Measurements from ENCODE around the gene ACAD8.

Gene ACAD8

DNA sequence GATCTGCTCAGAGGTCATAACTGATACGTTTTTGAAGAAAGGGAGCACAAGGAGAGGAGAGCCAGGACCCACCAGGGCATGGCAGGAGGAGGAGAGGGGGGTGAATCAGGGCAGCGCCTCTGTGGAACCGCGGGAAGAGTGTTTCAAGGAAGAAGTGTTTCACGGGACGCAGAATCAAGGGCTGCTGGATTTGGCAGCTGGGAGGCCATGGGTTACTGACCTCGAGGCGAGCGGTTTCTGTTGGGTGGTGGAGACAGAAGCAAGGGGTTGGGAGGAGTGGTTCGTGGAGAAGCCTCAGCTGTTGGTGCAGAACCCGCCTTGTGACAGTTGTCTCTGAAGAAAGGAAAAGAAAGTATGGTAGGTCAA is 15.8 kb upstream of the ACAD8 start:
- TF ChIP-seq, protein P1, sequence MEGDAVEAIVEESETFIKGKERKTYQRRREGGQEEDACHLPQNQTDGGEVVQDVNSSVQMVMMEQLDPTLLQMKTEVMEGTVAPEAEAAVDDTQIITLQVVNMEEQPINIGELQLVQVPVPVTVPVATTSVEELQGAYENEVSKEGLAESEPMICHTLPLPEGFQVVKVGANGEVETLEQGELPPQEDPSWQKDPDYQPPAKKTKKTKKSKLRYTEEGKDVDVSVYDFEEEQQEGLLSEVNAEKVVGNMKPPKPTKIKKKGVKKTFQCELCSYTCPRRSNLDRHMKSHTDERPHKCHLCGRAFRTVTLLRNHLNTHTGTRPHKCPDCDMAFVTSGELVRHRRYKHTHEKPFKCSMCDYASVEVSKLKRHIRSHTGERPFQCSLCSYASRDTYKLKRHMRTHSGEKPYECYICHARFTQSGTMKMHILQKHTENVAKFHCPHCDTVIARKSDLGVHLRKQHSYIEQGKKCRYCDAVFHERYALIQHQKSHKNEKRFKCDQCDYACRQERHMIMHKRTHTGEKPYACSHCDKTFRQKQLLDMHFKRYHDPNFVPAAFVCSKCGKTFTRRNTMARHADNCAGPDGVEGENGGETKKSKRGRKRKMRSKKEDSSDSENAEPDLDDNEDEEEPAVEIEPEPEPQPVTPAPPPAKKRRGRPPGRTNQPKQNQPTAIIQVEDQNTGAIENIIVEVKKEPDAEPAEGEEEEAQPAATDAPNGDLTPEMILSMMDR (IDR thresholded peaks at IDR 0.05; ENCODE audit: extremely low read depth, insufficient read depth, missing control alignments): no peak
- in situ Hi-C loops (cut with MboI; ENCODE audit: low pct_unique_long_range_greater_than_20kb, low sequenced_read_pairs, unreplicated experiment): no loop called here
- DNase-seq (ENCODE audit: low spot score): no peak

DNA sequence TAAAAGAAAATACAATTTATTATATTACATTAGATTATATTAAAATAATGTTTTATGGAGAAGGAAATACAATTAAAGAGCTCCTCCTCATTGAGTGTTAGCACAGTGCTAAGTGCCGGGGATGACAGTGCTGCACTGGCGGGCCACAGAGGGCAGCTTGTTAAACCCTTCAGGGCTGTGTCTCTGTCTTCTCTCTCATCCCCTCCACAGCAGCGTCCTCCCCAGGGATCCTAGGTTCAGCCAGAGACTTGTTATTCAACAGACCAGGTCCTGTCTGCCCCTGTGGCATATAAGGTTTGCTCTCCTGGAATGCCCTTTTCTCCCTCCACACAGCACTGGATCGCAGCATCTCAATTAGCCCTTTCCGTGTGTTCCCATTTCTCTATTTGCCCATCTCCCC is 14.4 kb upstream of the ACAD8 start:
- DNase-seq (ENCODE audit: low spot score): no peak
- in situ Hi-C loops (cut with MboI; ENCODE audit: low pct_unique_long_range_greater_than_20kb, low sequenced_read_pairs, unreplicated experiment): no loop called here
- TF ChIP-seq, protein P1 (IDR thresholded peaks at IDR 0.05; ENCODE audit: extremely low read depth, insufficient read depth, missing control alignments): no peak

DNA sequence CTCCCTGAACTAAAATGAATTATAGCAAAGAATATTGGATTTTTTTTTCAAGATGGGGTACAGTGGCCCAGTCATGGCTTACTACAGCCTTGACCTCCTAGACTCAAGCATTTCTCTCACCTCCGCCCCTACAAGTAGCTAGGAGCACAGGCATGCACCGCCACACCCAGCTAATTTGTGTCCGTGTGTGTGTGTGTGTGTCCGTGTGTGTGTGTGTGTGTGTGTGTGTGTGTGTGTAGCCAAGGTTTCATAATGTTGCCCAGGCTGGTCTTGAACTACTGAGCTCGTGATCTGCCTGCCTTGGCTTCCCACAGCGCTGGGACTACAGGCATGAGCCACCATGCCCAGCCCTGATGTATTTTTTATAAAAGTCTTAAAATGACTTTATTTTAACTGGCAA is 12.8 kb upstream of the ACAD8 start:
- TF ChIP-seq, protein P1 (IDR thresholded peaks at IDR 0.05; ENCODE audit: extremely low read depth, insufficient read depth, missing control alignments): no peak
- in situ Hi-C loops (cut with MboI; ENCODE audit: low pct_unique_long_range_greater_than_20kb, low sequenced_read_pairs, unreplicated experiment): no loop called here
- DNase-seq (ENCODE audit: low spot score): no peak

- in situ Hi-C loops (cut with MboI; ENCODE audit: low pct_unique_long_range_greater_than_20kb, low sequenced_read_pairs, unreplicated experiment): no loop called here
- TF ChIP-seq, protein P1 (IDR thresholded peaks at IDR 0.05; ENCODE audit: extremely low read depth, insufficient read depth, missing control alignments): no peak
- DNase-seq (ENCODE audit: low spot score): no peak
These were observed 11.0 kb upstream of the ACAD8 start for GRCh38 chr11:134242376-134242775.

DNA sequence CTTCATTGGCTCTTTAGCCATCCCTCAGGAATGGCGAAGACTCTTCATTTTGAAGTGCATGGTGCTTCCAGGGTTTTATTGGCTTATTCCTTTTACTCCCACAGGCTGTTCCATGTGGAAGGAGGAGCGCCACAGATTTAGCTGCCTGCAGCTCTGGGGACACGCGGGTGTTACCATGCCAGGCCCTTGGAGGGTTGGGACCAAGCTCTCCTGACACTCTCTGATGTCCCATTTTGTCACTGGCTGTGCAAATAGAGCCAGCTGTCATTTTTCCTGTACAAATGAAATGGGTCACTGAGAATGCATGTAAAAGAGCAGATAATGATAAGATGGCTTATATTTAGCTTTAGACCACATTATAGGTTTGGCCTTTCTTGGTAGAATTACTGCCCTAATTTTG is 9.5 kb upstream of the ACAD8 start:
- DNase-seq (ENCODE audit: low spot score): no peak

GRCh38 chr11:134244593-134244992 is 8.8 kb upstream of the ACAD8 start:
- in situ Hi-C loops (cut with MboI; ENCODE audit: low pct_unique_long_range_greater_than_20kb, low sequenced_read_pairs, unreplicated experiment): no loop called here
- peak; percentile 58 for DNase-seq (ENCODE audit: low spot score)
- TF ChIP-seq, protein P1 (IDR thresholded peaks at IDR 0.05; ENCODE audit: extremely low read depth, insufficient read depth, missing control alignments): peak; percentile 73

More for the DNA sequence above, 9.5 kb upstream of the ACAD8 start:
- TF ChIP-seq, protein P1 (IDR thresholded peaks at IDR 0.05; ENCODE audit: extremely low read depth, insufficient read depth, missing control alignments): no peak
- in situ Hi-C loops (cut with MboI; ENCODE audit: low pct_unique_long_range_greater_than_20kb, low sequenced_read_pairs, unreplicated experiment): no loop called here

DNA sequence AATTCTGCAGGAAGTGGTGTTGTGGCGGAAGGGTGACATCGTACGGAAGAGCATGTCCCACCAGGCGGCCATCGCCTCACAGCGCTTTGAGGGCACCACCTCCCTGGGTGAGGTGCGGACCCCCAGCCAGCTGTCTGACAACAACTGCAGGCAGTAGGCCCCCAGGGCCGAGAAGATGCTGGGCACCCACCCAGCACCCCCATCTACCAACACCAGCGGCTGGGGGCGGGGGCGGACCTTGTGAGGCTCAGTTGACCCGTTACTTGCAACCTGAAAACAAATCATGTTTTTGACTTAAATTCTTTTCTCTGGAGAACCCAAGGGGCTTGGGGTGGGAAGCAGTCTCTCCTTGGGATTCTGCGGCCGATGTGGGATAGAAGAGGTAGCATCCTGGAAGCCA is 7.9 kb upstream of the ACAD8 start:
- no peak for DNase-seq (ENCODE audit: low spot score)
- in situ Hi-C loops (cut with MboI; ENCODE audit: low pct_unique_long_range_greater_than_20kb, low sequenced_read_pairs, unreplicated experiment): no loop called here
- TF ChIP-seq, protein P1 (IDR thresholded peaks at IDR 0.05; ENCODE audit: extremely low read depth, insufficient read depth, missing control alignments): no peak

All from GM13977 (cell line).